SK-N-SH (cell line): ENCODE measurements around the gene LFNG. TPM values are rescaled to one million over a fixed set of nuclear protein-coding genes. Genes with fewer than 3 reads are reported as not detected.

Experiments
- CTCF ChIA-PET: fragments of 300-600, 350-600 bp; formaldehyde crosslinking; extraction: SDS; loops from one replicate; lab custom pipeline; 2021; lab: Yijun Ruan, JAX
- POLR2A ChIA-PET: fragments of 350-600 bp; sonication (Branson Sonifier 250); formaldehyde crosslinking; extraction: SDS; loops from one replicate; lab custom pipeline; 2020; ENCODE audit warnings: antibody characterized with exemption, inconsistent platforms; lab: Yijun Ruan, JAX
- DNase-seq: peaks from one replicate; pipeline ENCODE4 v3.0.0; 2012
- H2AFZ ChIP-seq: fragments of 200-600 bp; sonication (generic); 2 replicates; pipeline ENCODE4 v1.8.1; 2016; ENCODE audit warnings: antibody characterized with exemption, mild to moderate bottlenecking, low read depth
- H3F3A ChIP-seq: fragments of 200-600 bp; sonication (generic); replicated peaks from 2 replicates; pipeline ENCODE3; 2016; ENCODE audit warnings: antibody characterized with exemption, mild to moderate bottlenecking; ENCODE audit not compliant: insufficient read depth
- H3K27ac ChIP-seq, 2 experiments: fragments of 200-500 bp in 1 of 2; fragments of 200-600 bp in 1 of 2; sonication (Bioruptor generic) in 1 of 2; sonication (generic), shearing (Covaris generic) in 1 of 2; 2 replicates each; pipeline versions ENCODE4 v1.5.1 to v1.6.1; 2014 to 2016; ENCODE audit warnings: low read depth in 2 of 2, inconsistent platforms in 1 of 2, low read length in 1 of 2, mild to moderate bottlenecking in 1 of 2, mixed read lengths in 1 of 2
- H3K27me3 ChIP-seq: fragments of 200-600 bp; sonication (generic), shearing (Covaris generic); 2 replicates; pipeline ENCODE4 v1.6.1; 2016; ENCODE audit warnings: mixed run types; ENCODE audit not compliant: insufficient read depth
- H3K36me3 ChIP-seq, 2 experiments: fragments of 200-500 bp in 1 of 2; fragments of 200-600 bp in 1 of 2; sonication (Bioruptor generic) in 1 of 2; sonication (generic) in 1 of 2; replicated peaks in 1 of 2; 2 replicates each; pipeline versions ENCODE3 to v1.5.1; 2014 to 2016; ENCODE audit warnings: low read length in 1 of 2, mild to moderate bottlenecking in 1 of 2; ENCODE audit not compliant: insufficient read depth in 2 of 2, control insufficient read depth in 1 of 2
- H3K4me1 ChIP-seq, 2 experiments: fragments of 200-500 bp in 1 of 2; fragments of 200-600 bp in 1 of 2; sonication (Bioruptor generic) in 1 of 2; sonication (generic), shearing (Covaris generic) in 1 of 2; 2 replicates each; pipeline versions ENCODE4 v1.5.1 to v1.6.1; 2014 to 2016; ENCODE audit warnings: low read depth in 1 of 2, low read length in 1 of 2, mixed run types in 1 of 2; ENCODE audit not compliant: insufficient read depth in 2 of 2, control insufficient read depth in 1 of 2
- H3K4me2 ChIP-seq: fragments of 200-600 bp; sonication (generic), shearing (Covaris generic); 2 replicates; pipeline ENCODE4 v1.6.1; 2017; ENCODE audit warnings: mixed run types
- H3K4me3 ChIP-seq, 2 experiments: fragments of 200-500 bp in 1 of 2; fragments of 200-600 bp in 1 of 2; sonication (Bioruptor generic) in 1 of 2; sonication (generic), shearing (Covaris generic) in 1 of 2; 2 replicates each; pipeline versions ENCODE4 v1.5.1 to v1.8.1; 2014 to 2016; ENCODE audit warnings: low read depth in 2 of 2, inconsistent platforms in 1 of 2, low read length in 1 of 2, mild to moderate bottlenecking in 1 of 2, mixed read lengths in 1 of 2, moderate library complexity in 1 of 2
- H3K79me2 ChIP-seq: fragments of 200-600 bp; sonication (generic); 2 replicates; pipeline ENCODE4 v1.8.1; 2017; ENCODE audit warnings: mild to moderate bottlenecking; ENCODE audit not compliant: insufficient read depth
- H3K9ac ChIP-seq: fragments of 200-600 bp; sonication (generic); 2 replicates; pipeline ENCODE4 v1.6.1; 2017; ENCODE audit warnings: mixed run types
- H3K9me2 ChIP-seq: fragments of 200-600 bp; sonication (generic); 2 replicates; pipeline ENCODE4 v1.6.1; 2017; ENCODE audit warnings: mixed run types
- H3K9me3 ChIP-seq: fragments of 200-600 bp; sonication (generic); 2 replicates; pipeline ENCODE4 v1.6.1; 2017; ENCODE audit warnings: mixed run types, mild to moderate bottlenecking, moderate library complexity
- H4K20me1 ChIP-seq: fragments of 200-600 bp; sonication (generic); 2 replicates; pipeline ENCODE4 v1.6.1; 2017; ENCODE audit warnings: mild to moderate bottlenecking, mixed run types; ENCODE audit not compliant: insufficient read depth
- CHD2 ChIP-seq: fragments of 150-350 bp; IDR thresholded peaks from 2 replicates; pipeline ENCODE4 v1.6.1; 2018; ENCODE audit warnings: low read length; ENCODE audit not compliant: partially characterized antibody
- CTCF ChIP-seq: fragments of 200-600 bp; sonication (generic); IDR thresholded peaks from 2 replicates; pipeline ENCODE4 v1.6.1; 2017; ENCODE audit warnings: antibody characterized with exemption, mild to moderate bottlenecking, moderate library complexity
- ELF1 ChIP-seq: IDR thresholded peaks from 2 replicates; pipeline ENCODE4 v1.4.0; 2012
- EP300 ChIP-seq, 2 experiments: IDR thresholded peaks; 2 replicates each; pipeline versions ENCODE4 v1.4.0 to v1.6.1; 2012; ENCODE audit warnings: borderline replicate concordance in 1 of 2, low read depth in 1 of 2, low read length in 1 of 2
- FOSL2 ChIP-seq: IDR thresholded peaks from 2 replicates; pipeline ENCODE4 v1.4.0; 2012; ENCODE audit warnings: low read depth, mild to moderate bottlenecking, moderate library complexity, borderline replicate concordance
- FOXM1 ChIP-seq: IDR thresholded peaks from 2 replicates; pipeline ENCODE4 v1.4.0; 2012; ENCODE audit warnings: low read depth, mild to moderate bottlenecking
- GABPA ChIP-seq: IDR thresholded peaks from 2 replicates; pipeline ENCODE4 v1.4.0; 2012; ENCODE audit warnings: low read depth, mild to moderate bottlenecking
- IRF3 ChIP-seq: fragments of 150-350 bp; IDR thresholded peaks from 2 replicates; pipeline ENCODE4 v1.6.1; 2016; ENCODE audit warnings: mild to moderate bottlenecking, low read depth, low read length
- MAX ChIP-seq: IDR thresholded peaks from 2 replicates; pipeline ENCODE4 v1.4.0; 2012; ENCODE audit warnings: low read depth
- NFIC ChIP-seq: IDR thresholded peaks from 2 replicates; pipeline ENCODE4 v1.4.0; 2012; ENCODE audit warnings: borderline replicate concordance
- NRF1 ChIP-seq: IDR thresholded peaks from 2 replicates; pipeline ENCODE4 v1.6.1; 2012; ENCODE audit warnings: low read depth, mild to moderate bottlenecking, low read length
- PBX3 ChIP-seq: IDR thresholded peaks from 2 replicates; pipeline ENCODE4; 2012
- POLR2AphosphoS5 ChIP-seq: IDR thresholded peaks from 2 replicates; pipeline ENCODE4 v1.6.1; 2012; ENCODE audit warnings: low read depth, low read length
- RCOR1 ChIP-seq: fragments of 150-350 bp; IDR thresholded peaks from 2 replicates; pipeline ENCODE4 v1.6.1; 2017; ENCODE audit warnings: antibody characterized with exemption, low read length
- REST ChIP-seq: IDR thresholded peaks from 2 replicates; pipeline ENCODE4 v1.6.1; 2012; ENCODE audit warnings: mild to moderate bottlenecking, low read depth, low read length, moderate library complexity
- RFX5 ChIP-seq: IDR thresholded peaks from 2 replicates; pipeline ENCODE4 v1.6.1; 2012; ENCODE audit warnings: mild to moderate bottlenecking, improper control_type of control experiment, low read length
- RXRA ChIP-seq: IDR thresholded peaks from 2 replicates; pipeline ENCODE4 v1.4.0; 2012; ENCODE audit warnings: low read depth, mild to moderate bottlenecking, borderline replicate concordance
- TAF1 ChIP-seq: IDR thresholded peaks from 2 replicates; pipeline ENCODE4 v1.6.1; 2012; ENCODE audit warnings: low read depth, mild to moderate bottlenecking, low read length, moderate library complexity, borderline replicate concordance
- TEAD4 ChIP-seq: IDR thresholded peaks from 2 replicates; pipeline ENCODE4 v1.4.0; 2012; ENCODE audit warnings: mild to moderate bottlenecking, borderline replicate concordance; ENCODE audit not compliant: insufficient read depth
- USF1 ChIP-seq: IDR thresholded peaks from 2 replicates; pipeline ENCODE4 v1.4.0; 2012; ENCODE audit warnings: low read depth, borderline replicate concordance
- USF2 ChIP-seq: fragments of 150-350 bp; IDR thresholded peaks from 2 replicates; pipeline ENCODE4 v1.6.1; 2017; ENCODE audit warnings: antibody characterized with exemption, low read length, low read depth, borderline replicate concordance
- WGBS: methylation state at CpG from one replicate; pipeline ENCODE4 v1.1.6; 2017; ENCODE audit warnings: low lambda C conversion rate; 5-methylcytosine and 5-hydroxymethylcytosine counted together
- polyA plus RNA-seq, 3 experiments: library from polyadenylated mRNA; depleted of rRNA; stranded (reverse); fragments of >200 nt; gene quantifications; 2 replicates each; pipeline ENCODE4 v1.2.3, GENCODE V29; 2012

Gene LFNG
- 7.6 and 9.4 TPM in 2 replicates for polyA plus RNA-seq (2012; rRNA removed)
- 3.5 and 5.9 TPM in 2 replicates for polyA plus RNA-seq (2012; cell fraction: cytosol; rRNA removed)
- 13.3 and 14.4 TPM in 2 replicates for polyA plus RNA-seq (2012; cell fraction: nucleus; rRNA removed)

GRCh38 chr7:2519119-2519930 lies at the start of gene LFNG:
Gene LFNG (plus strand): TSS chr7:2519774. CDS start chr7:2519862, 88 bp downstream.
- peak within 1 kb of the TSS; percentile 56; the same call in 1 of the 2 replicates for H3K9ac ChIP-seq
- no peaks in the 10 kb centered on the region for H3K9me3 ChIP-seq
- peak within 1 kb of the TSS; percentile 85 for H2AFZ ChIP-seq
- H3K4me1 ChIP-seq, result peaks cover 61 to 81% of the 10 kb centered on the region in 2 experiments; a peak in 3 of 4 replicates
- WGBS, result 16% methylated on average over 29 of the region's 95 CpGs
- H3K4me3 ChIP-seq, result peak within 1 kb of the TSS; percentile 60 to 78
- H3F3A ChIP-seq, result peaks cover 20% of the 10 kb centered on the region
- POLR2A ChIA-PET, result no interaction called here
- peaks cover 44% of the 10 kb centered on the region for H3K79me2 ChIP-seq
- CTCF ChIA-PET, result interaction anchor here (1.2 to 1.6 kb wide), 2 partner anchors 11 to 68 kb away, joined by 3 to 8 read pairs; no protein-coding TSS in a partner anchor
- H3K9me2 ChIP-seq, result no peaks in the 10 kb centered on the region
- H4K20me1 ChIP-seq, result peaks cover 10% of the 10 kb centered on the region; the same call in 1 of the 2 replicates
- no peak within 1 kb of the TSS; a peak in 1 of 4 replicates for H3K27ac ChIP-seq
- H3K4me2 ChIP-seq, result peak within 1 kb of the TSS; percentile 93
- H3K27me3 ChIP-seq, result no peaks in the 10 kb centered on the region
- H3K36me3 ChIP-seq, result no peaks in the 10 kb centered on the region
- DNase-seq, result peak; percentile 100
- TF ChIP-seq TAF1 (peak; percentile 98), CHD2 (peak; percentile 12), RCOR1 (no peak), RXRA (no peak), ELF1 (no peak), TEAD4 (0 out of 2 replicates have a peak, but pooled peaks have one; percentile 11), REST (peak; percentile 79), IRF3 (no peak), MAX (peak; percentile 85; the same call in 1 of the 2 replicates), CTCF (no peak), EP300 (IDR thresholded peaks at IDR 0.05; ENCODE audit: borderline replicate concordance in 1 of 2, low read depth in 1 of 2, low read length in 1 of 2) (peak in 1 of 2 experiments; percentile 21; a peak in 1 of 4 replicates), USF1 (peak; percentile 79), PBX3 (peak; percentile 33), RFX5 (no peak), FOXM1 (no peak), POLR2AphosphoS5 (peak; percentile 99), USF2 (no peak), GABPA (no peak), NRF1 (peak; percentile 69), FOSL2 (no peak), NFIC (no peak)
